HG02981 (cell line): ENCODE measurements around the gene ADAM23.

Source experiments
- ATAC-seq: cut with Tn5 transposase; IDR thresholded peaks from one replicate; pipeline ENCODE4 v1.9.1; 2021; ENCODE audit warnings: mild to moderate bottlenecking, moderate library complexity; ENCODE audit not compliant: unreplicated experiment

ADAM23 gene

GRCh38 chr2:206442474-206442832 lies 879 bp upstream of the ADAM23 start:
- ATAC-seq = no peak

- peak; percentile 59 for ATAC-seq
Observed at GRCh38 chr2:206443735-206444527, 599 bp downstream of the ADAM23 start.

- ATAC-seq = no peak
Observed at GRCh38 chr2:206445948-206446347, 2.6 kb downstream of the ADAM23 start.

GRCh38 chr2:206452242-206452641 lies 8.9 kb downstream of the ADAM23 start:
- no peak for ATAC-seq

- no peak for ATAC-seq
Observed at GRCh38 chr2:206452750-206453149, 9.4 kb downstream of the ADAM23 start.

- ATAC-seq = no peak
Observed at GRCh38 chr2:206456078-206456754, 12.9 kb downstream of the ADAM23 start.

- ATAC-seq = peak; percentile 89
Observed at GRCh38 chr2:206457188-206457634, 13.9 kb downstream of the ADAM23 start.

- ATAC-seq = no peak
Observed at GRCh38 chr2:206462240-206462854, 19.0 kb downstream of the ADAM23 start.

GRCh38 chr2:206463685-206464084 lies 20.4 kb downstream of the ADAM23 start:
- no peak for ATAC-seq

GRCh38 chr2:206464597-206464996 lies 21.3 kb downstream of the ADAM23 start:
- ATAC-seq = no peak

GRCh38 chr2:206471524-206472062 lies 28.3 kb downstream of the ADAM23 start:
- ATAC-seq = no peak

GRCh38 chr2:206472094-206472493 lies 28.8 kb downstream of the ADAM23 start:
- ATAC-seq = no peak

GRCh38 chr2:206474099-206474498 lies 30.8 kb downstream of the ADAM23 start:
- ATAC-seq = no peak

- no peak for ATAC-seq
Observed at GRCh38 chr2:206477296-206477695, 34.0 kb downstream of the ADAM23 start.

GRCh38 chr2:206478340-206478739 lies 35.0 kb downstream of the ADAM23 start:
- no peak for ATAC-seq

- no peak for ATAC-seq
Observed at GRCh38 chr2:206480161-206480560, 36.8 kb downstream of the ADAM23 start.

- no peak for ATAC-seq
Observed at GRCh38 chr2:206480620-206481019, 37.3 kb downstream of the ADAM23 start.

GRCh38 chr2:206481056-206481455 lies 37.7 kb downstream of the ADAM23 start:
- ATAC-seq = no peak

GRCh38 chr2:206482123-206482522 lies 38.8 kb downstream of the ADAM23 start:
- ATAC-seq = no peak

- ATAC-seq = no peak
Observed at GRCh38 chr2:206482633-206483032, 39.3 kb downstream of the ADAM23 start.

- no peak for ATAC-seq
Observed at GRCh38 chr2:206488053-206488452, 44.7 kb downstream of the ADAM23 start.

GRCh38 chr2:206488623-206489022 lies 45.3 kb downstream of the ADAM23 start:
- ATAC-seq = no peak
